WERI-Rb-1 (cell line): ENCODE results near the gene KLKB1.

Experiments
- DNase-seq: peaks from one replicate; pipeline ENCODE4 v3.0.0-alpha.2; 2020
- H3K27ac ChIP-seq: fragments of 250-450 bp; sonication (Bioruptor Pico); 2 replicates; pipeline ENCODE4 v1.5.1; 2020; ENCODE audit warnings: mild to moderate bottlenecking, moderate library complexity
- H3K27me3 ChIP-seq: fragments of 250-450 bp; sonication (Bioruptor Pico); 2 replicates; pipeline ENCODE4 v1.5.1; 2021; ENCODE audit warnings: mild to moderate bottlenecking, low read depth, moderate library complexity; ENCODE audit not compliant: insufficient read depth, severe bottlenecking
- H3K36me3 ChIP-seq: fragments of 250-450 bp; sonication (Bioruptor Pico); 2 replicates; pipeline ENCODE4 v1.5.1; 2020; ENCODE audit warnings: mild to moderate bottlenecking, moderate library complexity
- H3K4me3 ChIP-seq: 2 replicates; pipeline ENCODE4 v1.5.1; 2011; ENCODE audit warnings: low read depth, mild to moderate bottlenecking, control low read depth, low read length
- H3K9me3 ChIP-seq: fragments of 250-450 bp; sonication (Bioruptor Pico); 2 replicates; pipeline ENCODE4 v1.5.1; 2021; ENCODE audit warnings: mild to moderate bottlenecking, moderate library complexity; ENCODE audit not compliant: severe bottlenecking
- TF ChIP-seq, protein P1 (sequence below): IDR thresholded peaks from 2 replicates; pipeline ENCODE4 v1.5.1; 2011; ENCODE audit warnings: low read depth, mild to moderate bottlenecking, control low read depth, inconsistent platforms, low read length

KLKB1 gene

DNA sequence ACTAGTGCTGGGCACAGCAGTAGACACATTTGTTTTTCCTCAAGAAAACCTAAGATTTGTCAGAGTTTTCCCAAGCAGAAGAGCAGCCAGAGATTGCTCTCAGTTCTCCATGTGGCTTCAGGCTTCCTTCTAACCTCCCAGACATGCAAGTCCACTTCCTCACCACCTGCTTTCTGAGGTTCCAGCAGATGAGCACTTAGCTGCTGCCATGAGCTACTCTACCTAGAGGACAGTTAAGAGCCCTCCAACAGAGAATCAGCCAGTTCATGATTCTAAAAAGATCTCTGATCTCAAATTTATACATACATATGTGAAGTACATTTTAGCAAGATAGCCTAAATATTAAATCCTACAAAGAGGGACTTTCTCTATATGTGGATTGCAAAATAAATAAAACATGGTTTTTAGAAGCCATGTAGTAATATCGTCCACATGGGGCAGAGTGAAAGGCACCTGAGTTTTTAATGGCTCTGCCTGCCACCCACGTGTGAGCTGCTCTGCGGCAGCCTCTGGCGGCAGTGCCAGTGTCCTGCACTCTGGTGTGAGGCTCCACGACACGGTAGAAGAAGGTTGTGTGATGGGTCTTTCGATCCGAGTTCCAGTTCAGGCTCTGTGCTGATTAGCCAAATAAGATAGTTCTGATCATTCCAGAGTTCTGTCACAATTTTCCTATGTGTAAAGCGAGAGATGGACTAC is 25.6 kb upstream of the KLKB1 start:
- TF ChIP-seq, protein P1, sequence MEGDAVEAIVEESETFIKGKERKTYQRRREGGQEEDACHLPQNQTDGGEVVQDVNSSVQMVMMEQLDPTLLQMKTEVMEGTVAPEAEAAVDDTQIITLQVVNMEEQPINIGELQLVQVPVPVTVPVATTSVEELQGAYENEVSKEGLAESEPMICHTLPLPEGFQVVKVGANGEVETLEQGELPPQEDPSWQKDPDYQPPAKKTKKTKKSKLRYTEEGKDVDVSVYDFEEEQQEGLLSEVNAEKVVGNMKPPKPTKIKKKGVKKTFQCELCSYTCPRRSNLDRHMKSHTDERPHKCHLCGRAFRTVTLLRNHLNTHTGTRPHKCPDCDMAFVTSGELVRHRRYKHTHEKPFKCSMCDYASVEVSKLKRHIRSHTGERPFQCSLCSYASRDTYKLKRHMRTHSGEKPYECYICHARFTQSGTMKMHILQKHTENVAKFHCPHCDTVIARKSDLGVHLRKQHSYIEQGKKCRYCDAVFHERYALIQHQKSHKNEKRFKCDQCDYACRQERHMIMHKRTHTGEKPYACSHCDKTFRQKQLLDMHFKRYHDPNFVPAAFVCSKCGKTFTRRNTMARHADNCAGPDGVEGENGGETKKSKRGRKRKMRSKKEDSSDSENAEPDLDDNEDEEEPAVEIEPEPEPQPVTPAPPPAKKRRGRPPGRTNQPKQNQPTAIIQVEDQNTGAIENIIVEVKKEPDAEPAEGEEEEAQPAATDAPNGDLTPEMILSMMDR = peak; percentile 89
- Histone ChIP-seq H3K4me3 (no peak overlapping the region), H3K27me3 (peaks cover 77% of the 10 kb centered on the region), H3K27ac (no peak overlapping the region), H3K9me3 (no peaks in the 10 kb centered on the region), H3K36me3 (no peaks in the 10 kb centered on the region)
- DNase-seq = peak; percentile 56

DNA sequence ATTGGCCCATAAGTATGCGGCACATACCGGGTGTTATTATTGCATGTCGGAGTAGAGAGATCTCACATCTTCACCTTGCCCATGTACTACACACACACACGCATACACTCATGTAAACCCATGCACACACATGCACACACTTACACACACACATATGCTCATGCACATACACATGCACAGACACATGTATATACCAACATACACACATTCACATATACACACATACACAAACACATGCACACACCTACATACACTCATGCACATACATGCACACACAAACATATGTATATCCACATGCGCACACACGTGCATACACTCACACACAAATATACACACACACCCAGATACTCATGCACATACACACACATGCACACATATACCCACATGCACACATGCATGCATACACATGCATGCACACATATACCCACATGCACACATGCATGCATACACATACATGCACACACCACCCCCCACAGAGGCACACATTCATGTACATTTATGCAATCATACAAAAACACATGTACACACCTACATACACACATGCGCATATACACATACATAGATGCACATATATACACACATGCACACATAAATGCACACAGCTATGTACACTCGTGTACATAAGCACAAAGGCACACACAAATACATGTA is 24.7 kb upstream of the KLKB1 start:
- TF ChIP-seq, protein P1 = no peak
- H3K27ac ChIP-seq = no peak overlapping the region

DNA sequence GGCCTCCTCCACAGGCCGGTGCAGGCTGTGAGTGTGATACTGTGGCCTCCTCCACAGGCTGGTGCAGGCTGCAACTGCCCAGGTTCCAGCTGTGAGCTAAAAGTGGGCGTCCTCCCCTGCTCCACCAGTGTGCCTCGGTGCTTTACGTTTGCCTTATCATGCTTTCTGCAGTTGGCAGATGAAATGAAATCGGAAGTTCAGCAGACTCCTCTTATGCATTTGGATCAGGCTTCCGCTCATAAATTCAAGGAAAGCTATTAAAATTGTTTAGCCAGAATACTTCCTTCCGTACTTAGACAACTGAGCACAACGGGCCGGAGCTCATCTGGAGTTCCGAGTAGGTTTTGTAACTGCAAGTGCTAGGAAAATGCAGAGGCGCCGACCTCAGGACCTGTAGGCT is 23.9 kb upstream of the KLKB1 start:
- Histone ChIP-seq H3K4me3 (no peak overlapping the region), H3K27me3 (peaks cover 65% of the 10 kb centered on the region), H3K9me3 (no peaks in the 10 kb centered on the region), H3K27ac (no peak overlapping the region), H3K36me3 (no peaks in the 10 kb centered on the region)
- DNase-seq = no peak
- TF ChIP-seq, protein P1 = no peak

More for the DNA sequence above, 24.7 kb upstream of the KLKB1 start:
- H3K9me3 ChIP-seq = no peaks in the 10 kb centered on the region
- H3K36me3 ChIP-seq = no peaks in the 10 kb centered on the region
- H3K4me3 ChIP-seq = no peak overlapping the region
- H3K27me3 ChIP-seq = peaks cover 71% of the 10 kb centered on the region
- DNase-seq = no peak

DNA sequence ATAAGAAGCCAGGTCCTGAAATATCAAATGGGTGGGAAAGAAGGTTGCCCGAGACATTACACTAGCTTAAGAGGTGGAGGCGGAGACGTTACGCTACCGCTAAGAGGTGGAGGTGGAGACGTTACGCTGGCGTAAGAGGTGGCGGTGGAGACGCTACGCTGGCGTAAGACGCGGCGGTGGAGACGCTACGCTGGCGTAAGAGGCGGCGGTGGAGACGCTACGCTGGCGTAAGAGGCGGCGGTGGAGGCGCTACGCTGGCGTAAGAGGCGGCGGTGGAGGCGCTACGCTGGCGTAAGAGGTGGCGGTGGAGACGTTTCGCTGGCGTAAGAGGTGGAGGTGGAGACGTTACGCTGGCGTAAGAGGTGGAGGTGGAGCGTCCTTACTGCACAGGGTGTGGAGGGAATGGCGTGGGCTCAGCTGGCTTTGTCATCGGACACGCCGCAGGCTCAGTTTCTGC is 23.2 kb upstream of the KLKB1 start:
- TF ChIP-seq, protein P1 = no peak
- Histone ChIP-seq H3K36me3 (no peaks in the 10 kb centered on the region), H3K9me3 (no peaks in the 10 kb centered on the region), H3K4me3 (no peak overlapping the region), H3K27me3 (peaks cover 63% of the 10 kb centered on the region), H3K27ac (no peak overlapping the region)
- no peak for DNase-seq

DNA sequence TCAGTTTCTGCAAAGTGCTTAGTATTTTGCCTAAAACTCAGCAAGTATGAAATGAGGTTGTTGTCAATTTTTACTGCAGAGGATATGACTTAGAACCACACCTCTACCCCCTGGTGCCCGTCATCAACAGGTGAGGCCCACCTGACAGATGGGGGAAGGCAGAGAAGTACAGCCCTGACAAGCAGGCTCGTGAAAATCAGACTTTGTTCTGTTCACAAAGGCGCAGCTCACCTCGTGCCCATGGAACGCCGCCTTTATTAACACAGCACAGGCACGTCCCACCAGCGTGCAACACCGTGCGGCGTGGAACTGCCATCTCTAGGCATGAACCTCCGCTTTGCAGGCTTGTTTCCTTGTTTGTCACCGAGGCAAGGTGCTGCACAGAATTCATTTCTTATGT is 22.6 kb upstream of the KLKB1 start:
- Histone ChIP-seq H3K4me3 (no peak overlapping the region), H3K27ac (no peak overlapping the region), H3K36me3 (no peaks in the 10 kb centered on the region), H3K27me3 (peaks cover 65% of the 10 kb centered on the region), H3K9me3 (no peaks in the 10 kb centered on the region)
- no peak for DNase-seq
- TF ChIP-seq, protein P1 = no peak
